IMR-90 (cell line): Measurements from ENCODE around the gene CEP63. TPM values are rescaled to one million over a fixed set of nuclear protein-coding genes. Genes with fewer than 3 reads are reported as not detected.

Source experiments
- ATAC-seq: fragments of 200-7000 bp; cut with Tn5 transposase; 2 replicates; pipeline ENCODE4 v1.9.1; 2020; ENCODE audit warnings: low read depth, mild to moderate bottlenecking, moderate library complexity
- BruUV-seq: library from RNA; stranded (reverse); fragments of 400-500 nt; replicated peaks from 2 replicates; lab custom pipeline; 2021; lab: Mats Ljungman, UMichigan
- CTCF ChIA-PET: fragments of 300-600 bp; formaldehyde crosslinking; extraction: SDS; loops from one replicate; lab custom pipeline; 2021; ENCODE audit warnings: antibody characterized with exemption; lab: Yijun Ruan, JAX
- POLR2A ChIA-PET: fragments of 300-600 bp; sonication (Branson Sonifier 250); formaldehyde crosslinking; loops from one replicate; lab custom pipeline; 2022; ENCODE audit warnings: antibody characterized with exemption; ENCODE audit not compliant: unreplicated experiment; lab: Charles Lee
- DNase-seq: peaks from one replicate; pipeline ENCODE4 v3.0.0; 2013
- H2AFZ ChIP-seq: replicated peaks from 2 replicates; pipeline ENCODE3; 2013; ENCODE audit warnings: low read length, mild to moderate bottlenecking; ENCODE audit not compliant: poor library complexity
- H2AK5ac ChIP-seq: 2 replicates; pipeline ENCODE4 v1.6.1; 2013; ENCODE audit warnings: low read depth, low read length, inconsistent platforms
- H2AK9ac ChIP-seq: replicated peaks from 2 replicates; pipeline ENCODE3; 2013; ENCODE audit warnings: mild to moderate bottlenecking, low read depth, low read length, moderate library complexity; ENCODE audit not compliant: poor library complexity
- H2BK120ac ChIP-seq: 2 replicates; pipeline ENCODE4 v1.6.1; 2013; ENCODE audit warnings: low read depth, low read length, inconsistent platforms
- H2BK15ac ChIP-seq: 3 replicates; pipeline ENCODE4 v1.6.1; 2013; ENCODE audit warnings: low read depth, low read length, inconsistent platforms
- H2BK20ac ChIP-seq: 2 replicates; pipeline ENCODE4 v1.6.1; 2013; ENCODE audit warnings: low read depth, mild to moderate bottlenecking, inconsistent platforms, low read length, moderate library complexity
- H2BK5ac ChIP-seq: 2 replicates; pipeline ENCODE4 v1.6.1; 2013; ENCODE audit warnings: mild to moderate bottlenecking, low read depth, low read length, inconsistent platforms; ENCODE audit not compliant: poor library complexity, severe bottlenecking
- H3K14ac ChIP-seq: replicated peaks from 2 replicates; pipeline ENCODE4 v1.6.1; 2013; ENCODE audit warnings: low read depth, low read length, inconsistent platforms
- H3K18ac ChIP-seq: 2 replicates; pipeline ENCODE4 v1.6.1; 2013; ENCODE audit warnings: low read depth, low read length, control low read depth
- H3K23ac ChIP-seq: 2 replicates; pipeline ENCODE4 v1.6.1; 2013; ENCODE audit warnings: low read depth, low read length, inconsistent platforms
- H3K27ac ChIP-seq: 2 replicates; pipeline ENCODE4 v1.5.1; 2013; ENCODE audit warnings: mild to moderate bottlenecking, control low read depth, low read length; ENCODE audit not compliant: insufficient read depth
- H3K27me3 ChIP-seq: 2 replicates; pipeline ENCODE4 v1.6.1; 2013; ENCODE audit warnings: low read length; ENCODE audit not compliant: control insufficient read depth, insufficient read depth
- H3K36me3 ChIP-seq: 2 replicates; pipeline ENCODE4 v1.6.1; 2013; ENCODE audit warnings: low read length, mixed read lengths; ENCODE audit not compliant: control insufficient read depth, insufficient read depth
- H3K4ac ChIP-seq: 2 replicates; pipeline ENCODE4 v1.6.1; 2013; ENCODE audit warnings: low read depth, low read length, inconsistent platforms
- H3K4me1 ChIP-seq: 2 replicates; pipeline ENCODE4 v1.6.1; 2013; ENCODE audit warnings: low read length, mixed read lengths; ENCODE audit not compliant: control insufficient read depth, insufficient read depth
- H3K4me2 ChIP-seq: 2 replicates; pipeline ENCODE4 v1.6.1; 2013; ENCODE audit warnings: low read depth, mild to moderate bottlenecking, control low read depth, low read length, moderate library complexity
- H3K4me3 ChIP-seq: 2 replicates; pipeline ENCODE4 v1.5.1; 2013; ENCODE audit warnings: low read depth, mild to moderate bottlenecking, control low read depth, low read length, moderate library complexity; ENCODE audit not compliant: insufficient read depth
- H3K56ac ChIP-seq: 2 replicates; pipeline ENCODE4 v1.6.1; 2013; ENCODE audit warnings: low read length, inconsistent platforms; ENCODE audit not compliant: insufficient read depth; ENCODE audit errors: extremely low read depth
- H3K79me1 ChIP-seq, 2 experiments: 2 replicates each; pipeline ENCODE4 v1.6.1; 2013; ENCODE audit warnings: low read length in 2 of 2, inconsistent platforms in 1 of 2, low read depth in 1 of 2
- H3K9ac ChIP-seq: 2 replicates; pipeline ENCODE4 v1.6.1; 2013; ENCODE audit warnings: low read depth, low read length, control low read depth
- H3K9me1 ChIP-seq: 2 replicates; pipeline ENCODE4 v1.6.1; 2013; ENCODE audit warnings: low read length, inconsistent platforms; ENCODE audit not compliant: insufficient read depth
- H3K9me3 ChIP-seq: 2 replicates; pipeline ENCODE4 v1.6.1; 2013; ENCODE audit warnings: low read length; ENCODE audit not compliant: control insufficient read depth, insufficient read depth
- H4K20me1 ChIP-seq: 2 replicates; pipeline ENCODE4 v1.6.1; 2013; ENCODE audit warnings: low read length, inconsistent platforms; ENCODE audit not compliant: insufficient read depth
- H4K5ac ChIP-seq: 2 replicates; pipeline ENCODE4 v1.6.1; 2013; ENCODE audit warnings: mild to moderate bottlenecking, low read depth, low read length, control low read depth
- H4K8ac ChIP-seq, 2 experiments: 2 replicates each; pipeline ENCODE4 v1.6.1; 2013; ENCODE audit warnings: low read depth in 2 of 2, low read length in 2 of 2, control low read depth in 1 of 2, inconsistent platforms in 1 of 2
- H4K91ac ChIP-seq: 2 replicates; pipeline ENCODE4 v1.6.1; 2013; ENCODE audit warnings: low read depth, low read length, inconsistent platforms; ENCODE audit not compliant: insufficient read depth
- BHLHE40 ChIP-seq: fragments of 150-350 bp; IDR thresholded peaks from 2 replicates; pipeline ENCODE4 v1.6.1; 2016; ENCODE audit warnings: mild to moderate bottlenecking, low read depth, low read length
- CEBPB ChIP-seq: IDR thresholded peaks from 2 replicates; pipeline ENCODE4 v1.6.1; 2012; ENCODE audit warnings: low read depth, low read length, improper control_type of control experiment
- CTCF ChIP-seq: conservative IDR thresholded peaks from 2 replicates; pipeline ENCODE4 v1.5.1; 2012; ENCODE audit warnings: mild to moderate bottlenecking, low read depth, low read length, improper control_type of control experiment
- ELK1 ChIP-seq: fragments of 150-350 bp; IDR thresholded peaks from 2 replicates; pipeline ENCODE4 v1.6.1; 2016; ENCODE audit warnings: low read depth, mild to moderate bottlenecking, low read length, moderate library complexity, borderline replicate concordance
- FOS ChIP-seq: fragments of 150-350 bp; IDR thresholded peaks from 2 replicates; pipeline ENCODE4 v1.6.1; 2016; ENCODE audit warnings: low read depth, low read length
- MAFK ChIP-seq: IDR thresholded peaks from 2 replicates; pipeline ENCODE4 v1.6.1; 2012; ENCODE audit warnings: low read depth, low read length, improper control_type of control experiment
- MAZ ChIP-seq: IDR thresholded peaks from 2 replicates; pipeline ENCODE4 v1.6.1; 2012; ENCODE audit warnings: low read depth, mild to moderate bottlenecking, low read length, improper control_type of control experiment, moderate library complexity, borderline replicate concordance
- MXI1 ChIP-seq: IDR thresholded peaks from 2 replicates; pipeline ENCODE4 v1.6.1; 2012; ENCODE audit warnings: low read depth, mild to moderate bottlenecking, low read length, moderate library complexity, borderline replicate concordance
- NFE2L2 ChIP-seq: fragments of 150-350 bp; IDR thresholded peaks from 2 replicates; pipeline ENCODE4 v1.6.1; 2016; ENCODE audit warnings: low read depth, mild to moderate bottlenecking, low read length
- RCOR1 ChIP-seq: IDR thresholded peaks from 2 replicates; pipeline ENCODE4 v1.6.1; 2012; ENCODE audit warnings: mild to moderate bottlenecking, low read length, improper control_type of control experiment; ENCODE audit not compliant: insufficient replicate concordance
- SMC3 ChIP-seq: fragments of 150-350 bp; IDR thresholded peaks from 2 replicates; pipeline ENCODE4 v1.6.1; 2016; ENCODE audit warnings: low read depth, mild to moderate bottlenecking, antibody characterized with exemption, low read length, moderate library complexity
- WGBS, 2 experiments: methylation state at CpG; one replicate each; pipeline versions ENCODE4 v1.1.5 to v1.1.7; 2013; ENCODE audit warnings: missing lambda C conversion rate in 2 of 2; ENCODE audit not compliant: insufficient read length in 1 of 2; ENCODE audit errors: extremely low coverage in 2 of 2; 5-methylcytosine and 5-hydroxymethylcytosine counted together
- dilution Hi-C: fragments of 300-500 bp; cut with HindIII; formaldehyde crosslinking; loops from one replicate; pipeline ENCODE4 v1.14.3; 2018; ENCODE audit warnings: low sequenced_read_pairs; ENCODE audit not compliant: unreplicated experiment
- in situ Hi-C: fragments of 300-500 bp; cut with MboI; formaldehyde crosslinking; loops from 3 replicates; pipeline ENCODE4 v1.14.3; 2019; ENCODE audit warnings: low sequenced_read_pairs, inconsistent platforms, mixed read lengths
- intact Hi-C: fragments of 100-400 bp; cut with micrococcal nuclease; formaldehyde crosslinking; loops from 2 replicates; pipeline ENCODE4 v1.10.0; 2022
- polyA plus RNA-seq, 3 experiments: library from polyadenylated mRNA; depleted of rRNA; stranded (reverse); fragments of >200 nt; gene quantifications; 2 replicates each; pipeline ENCODE4 v1.2.3, GENCODE V29; 2012; ENCODE audit warnings: low replicate concordance in 1 of 3
- total RNA-seq: library from RNA; depleted of rRNA; stranded (reverse); fragments of >200 nt; gene quantifications from 2 replicates; pipeline ENCODE4 v1.2.3, GENCODE V29; 2012
- TF ChIP-seq, protein P1 (sequence below): fragments of 150-350 bp; IDR thresholded peaks from 2 replicates; pipeline ENCODE4 v1.6.1; 2017; ENCODE audit warnings: mild to moderate bottlenecking, antibody characterized with exemption, low read length, low read depth

Gene CEP63
- total and polyA plus RNA-seq, 2 of the 4 experiments (the other 2 are of a cell fraction), result 6.5 to 9.1 TPM

GRCh38 chr3:134559591-134559990 lies 73.7 kb downstream of the CEP63 start:
- Histone ChIP-seq H4K91ac (no peak overlapping the region), H4K20me1 (no peaks in the 10 kb centered on the region), H3K56ac (no peak overlapping the region), H3K23ac (no peak overlapping the region), H4K5ac (no peak overlapping the region), H2BK5ac (no peak overlapping the region), H3K9ac (no peak overlapping the region), H3K18ac (no peak overlapping the region), H3K4me2 (no peak overlapping the region), H2BK15ac (no peak overlapping the region), H3K27ac (no peak overlapping the region), H2AK9ac (no peak overlapping the region), H3K79me1 (no peaks in the 10 kb centered on the region), H3K4ac (no peak overlapping the region), H2AFZ (no peak overlapping the region), H4K8ac (no peak overlapping the region), H3K14ac (no peak overlapping the region), H2BK20ac (no peak overlapping the region), H3K4me1 (no peaks in the 10 kb centered on the region), H3K27me3 (no peaks in the 10 kb centered on the region), H3K4me3 (no peak overlapping the region), H3K9me1 (peaks cover 7% of the 10 kb centered on the region; the same call in 1 of the 2 replicates), H2BK120ac (no peak overlapping the region), H2AK5ac (no peak overlapping the region), H3K9me3 (no peaks in the 10 kb centered on the region), H3K36me3 (peaks cover 12% of the 10 kb centered on the region)
- no peak for ATAC-seq
- intact Hi-C loops, result no loop called here
- DNase-seq, result no peak
- no TSS peak for BruUV-seq
- ChIA-PET POLR2A (no interaction called here), CTCF (no interaction called here)
- in situ Hi-C loops, result no loop called here
- no CpG with 5 or more reads among the region's 3 CpGs for WGBS, 2 experiments
- TF ChIP-seq MXI1 (no peak), NFE2L2 (no peak), CTCF (no peak), RCOR1 (no peak), SMC3 (no peak), CEBPB (no peak), BHLHE40 (no peak), MAZ (no peak), ELK1 (no peak), MAFK (no peak), FOS (no peak)
- TF ChIP-seq, protein P1, sequence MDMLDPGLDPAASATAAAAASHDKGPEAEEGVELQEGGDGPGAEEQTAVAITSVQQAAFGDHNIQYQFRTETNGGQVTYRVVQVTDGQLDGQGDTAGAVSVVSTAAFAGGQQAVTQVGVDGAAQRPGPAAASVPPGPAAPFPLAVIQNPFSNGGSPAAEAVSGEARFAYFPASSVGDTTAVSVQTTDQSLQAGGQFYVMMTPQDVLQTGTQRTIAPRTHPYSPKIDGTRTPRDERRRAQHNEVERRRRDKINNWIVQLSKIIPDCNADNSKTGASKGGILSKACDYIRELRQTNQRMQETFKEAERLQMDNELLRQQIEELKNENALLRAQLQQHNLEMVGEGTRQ, result no peak
- dilution Hi-C loops, result no loop called here
